Kidney (tissue), 14 donors: ENCODE data around the gene IGSF22. TPM values are rescaled to one million over a fixed set of nuclear protein-coding genes. Genes with fewer than 3 reads are reported as not detected.
A peak's percentile ranks its signal among the peaks of the same experiment; 100 is the strongest.

ENCODE experiments used
- DNase-seq, 5 donors: peaks; one replicate each; pipeline ENCODE4 v3.0.0-alpha.2; 2013 to 2020
- FAIRE-seq: peaks from 2 replicates; lab custom pipeline; 2012; peaks lifted over from hg19 to GRCh38; lab: Jason Lieb, UNC
- H3K27ac ChIP-seq, 2 donors: one replicate each; pipeline ENCODE4 v1.7.0; 2013; ENCODE audit warnings: low read depth in 2 of 2, low read length in 2 of 2, inconsistent platforms in 1 of 2
- H3K27me3 ChIP-seq: one replicate; pipeline ENCODE4 v1.7.1; 2013; ENCODE audit warnings: low read length, inconsistent platforms; ENCODE audit not compliant: control insufficient read depth, insufficient read depth
- H3K36me3 ChIP-seq, 3 donors: one replicate each; pipeline versions ENCODE4 v1.7.0 to v1.7.1; 2013; ENCODE audit warnings: low read length in 3 of 3, control low read depth in 1 of 3, inconsistent platforms in 1 of 3; ENCODE audit not compliant: insufficient read depth in 3 of 3, control insufficient read depth in 2 of 3
- H3K4me1 ChIP-seq, 3 donors: one replicate each; pipeline versions ENCODE4 v1.7.0 to v1.7.1; 2013; ENCODE audit warnings: low read length in 3 of 3, inconsistent platforms in 1 of 3, low read depth in 1 of 3; ENCODE audit not compliant: control insufficient read depth in 2 of 3, insufficient read depth in 2 of 3
- H3K4me3 ChIP-seq, 3 donors: one replicate each; pipeline versions ENCODE4 v1.7.0 to v1.8.1; 2013; ENCODE audit warnings: low read length in 3 of 3, control low read depth in 1 of 3, inconsistent platforms in 1 of 3
- H3K9ac ChIP-seq, 3 donors: one replicate each; pipeline versions ENCODE4 v1.7.0 to v1.7.1; 2013; ENCODE audit warnings: low read length in 3 of 3, control low read depth in 1 of 3, inconsistent platforms in 1 of 3
- H3K9me3 ChIP-seq, 3 donors: one replicate each; pipeline versions ENCODE4 v1.7.0 to v1.7.1; 2013; ENCODE audit warnings: low read length in 3 of 3, control low read depth in 1 of 3, inconsistent platforms in 1 of 3; ENCODE audit not compliant: control insufficient read depth in 2 of 3, insufficient read depth in 1 of 3
- CTCF ChIP-seq: IDR thresholded peaks from 3 replicates; pipeline ENCODE4 v1.5.1; 2012; ENCODE audit warnings: mild to moderate bottlenecking, moderate library complexity, borderline replicate concordance; ENCODE audit not compliant: insufficient read depth; ENCODE audit errors: extremely low read depth
- intact Hi-C: fragments of 100-400 bp; cut with DNase I; formaldehyde crosslinking; loops from one replicate; pipeline ENCODE4 v1.11.1; 2022
- polyA plus RNA-seq: library from polyadenylated mRNA; stranded (reverse); fragments of 350-450 nt; fragmentation: Illumina TruSeq; extraction: RNeasy Lipid Tissue Mini Kit (QIAGEN cat#74804); gene quantifications from one replicate; pipeline ENCODE4 v1.2.3, GENCODE V29; 2014; ENCODE audit warnings: low read depth, low replicate concordance; ENCODE audit not compliant: insufficient read depth
- total RNA-seq: library from RNA; stranded (reverse); fragmentation: NEBNext Ultra II Directional; extraction: Animal tissue kit (Norgen Biotek cat#: 25700); gene quantifications from one replicate; pipeline ENCODE4 v1.2.1, GENCODE V29; 2021
- donor health status: control.
- donor health status: control.
- donor health status: control.
- donor health status: control.
- donor health status: control.
- donor health status: DM: yes; HTN: yes; CAD: no.
- donor health status: Normal renal cell carcinoma (clear cell type).

IGSF22 gene
- total and polyA plus RNA-seq, 2 donors from 2014 or later = 2.5 to 2.8 TPM

- intact Hi-C loops = no loop called here
- no peak for DNase-seq
- no peaks in the 10 kb centered on the region for H3K9me3 ChIP-seq
- no peak for TF ChIP-seq CTCF
- no peak for FAIRE-seq
- no peaks in the 10 kb centered on the region for H3K27me3 ChIP-seq
- H3K4me1 ChIP-seq = peaks cover 0 to 42% (median 14%) of the 10 kb centered on the region in 3 donors
- peak overlapping the region; percentile 74 to 88 for H3K27ac ChIP-seq
- peak overlapping the region in 1 of 3 donors; percentile 48 for H3K9ac ChIP-seq
- peak overlapping the region in 1 of 3 donors; percentile 77 for H3K4me3 ChIP-seq
- no peaks in the 10 kb centered on the region for H3K36me3 ChIP-seq
Measured at GRCh38 chr11:18700872-18701271, 25.1 kb downstream of the IGSF22 start.

- H3K4me1 ChIP-seq = peaks cover 0 to 38% (median 10%) of the 10 kb centered on the region in 3 donors
- H3K36me3 ChIP-seq = no peaks in the 10 kb centered on the region
- intact Hi-C loops = no loop called here
- no peak for TF ChIP-seq CTCF
- H3K27me3 ChIP-seq = no peaks in the 10 kb centered on the region
- peak overlapping the region; percentile 20 to 77 (median 64) for H3K4me3 ChIP-seq
- peak overlapping the region in 1 of 3 donors; percentile 48 for H3K9ac ChIP-seq
- FAIRE-seq (no peak), DNase-seq (peak in 3 of 5 donors; percentile 25 to 77 (median 76))
- peak overlapping the region; percentile 74 to 88 for H3K27ac ChIP-seq
- H3K9me3 ChIP-seq = no peaks in the 10 kb centered on the region
Measured at GRCh38 chr11:18700375-18700774, 25.6 kb downstream of the IGSF22 start.

GRCh38 chr11:18699848-18700261 is 26.1 kb downstream of the IGSF22 start:
- H3K9ac ChIP-seq = peak overlapping the region in 2 of 3 donors; percentile 65 to 79
- FAIRE-seq (no peak), DNase-seq (peak in 4 of 5 donors; percentile 38 to 85 (median 50))
- no peak for TF ChIP-seq CTCF
- peaks cover 0 to 34% (median 4%) of the 10 kb centered on the region in 3 donors for H3K4me1 ChIP-seq
- peak overlapping the region; percentile 30 to 77 (median 64) for H3K4me3 ChIP-seq
- H3K36me3 ChIP-seq = no peaks in the 10 kb centered on the region
- no peaks in the 10 kb centered on the region for H3K27me3 ChIP-seq
- intact Hi-C loops = no loop called here
- peak overlapping the region; percentile 74 to 88 for H3K27ac ChIP-seq
- no peaks in the 10 kb centered on the region for H3K9me3 ChIP-seq

GRCh38 chr11:18699269-18699596 is 26.8 kb downstream of the IGSF22 start:
- Histone ChIP-seq H3K9me3 (no peaks in the 10 kb centered on the region), H3K27me3 (no peaks in the 10 kb centered on the region), H3K4me1 (peaks cover 0 to 33% (median 4%) of the 10 kb centered on the region in 3 donors), H3K9ac (peak overlapping the region in 2 of 3 donors; percentile 65 to 79), H3K4me3 (peak overlapping the region; percentile 64 to 77 (median 69)), H3K27ac (peak overlapping the region; percentile 74 to 88), H3K36me3 (no peaks in the 10 kb centered on the region)
- intact Hi-C loops = no loop called here
- FAIRE-seq = no peak
- TF ChIP-seq CTCF = no peak
- no peak for DNase-seq
